ENCODE data around the gene SCYL1.

SCYL1 gene

GRCh38 chr11:65532388-65533064 is 7.6 kb downstream of the SCYL1 start:
- FAIRE-seq, result no peak
- TF ChIP-seq SPI1 (IDR thresholded peaks at IDR 0.05; ENCODE audit: low read depth, low read length), result no peak
- TF ChIP-seq POLR2A (IDR thresholded peaks at IDR 0.05; ENCODE audit: low read depth, low read length), result no peak
- TF ChIP-seq TAF1 (IDR thresholded peaks at IDR 0.05; ENCODE audit: low read depth, low read length), result no peak

DNA sequence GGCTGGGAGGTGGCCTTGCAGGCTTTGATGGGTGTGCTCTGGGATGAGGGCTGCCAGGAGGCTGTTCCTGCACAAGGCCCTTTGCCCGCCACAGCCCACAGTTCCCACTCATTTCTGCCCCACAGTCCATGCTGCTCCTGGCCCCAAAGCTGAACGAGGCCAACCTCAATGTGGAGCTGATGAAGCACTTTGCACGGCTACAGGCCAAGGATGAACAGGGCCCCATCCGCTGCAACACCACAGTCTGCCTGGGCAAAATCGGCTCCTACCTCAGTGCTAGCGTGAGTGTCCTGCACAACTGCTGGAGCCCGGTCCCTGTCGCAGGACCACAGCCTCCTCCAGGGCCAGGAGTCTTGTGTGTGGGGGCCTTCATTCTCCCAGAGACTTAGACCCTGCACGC is 10.2 kb downstream of the SCYL1 start:
- TF ChIP-seq POU2F2 (IDR thresholded peaks at IDR 0.05; ENCODE audit: low read depth, low read length) (no peak), POLR2AphosphoS5 (IDR thresholded peaks at IDR 0.05; ENCODE audit: low read depth, low read length) (no peak), TAF1 (IDR thresholded peaks at IDR 0.05; ENCODE audit: low read depth, low read length) (no peak), POLR2A (IDR thresholded peaks at IDR 0.05; ENCODE audit: low read depth, low read length) (no peak), PAX5 (IDR thresholded peaks at IDR 0.05; ENCODE audit: insufficient read depth, low read length, severe bottlenecking) (no peak), SPI1 (IDR thresholded peaks at IDR 0.05; ENCODE audit: low read depth, low read length) (no peak)
- no peak for FAIRE-seq
- DNase-seq (ENCODE audit: insufficient read length, low spot score), result no peak

More at GRCh38 chr11:65532388-65533064, 7.6 kb downstream of the SCYL1 start:
- no peak for DNase-seq (ENCODE audit: insufficient read length, low spot score)

DNA sequence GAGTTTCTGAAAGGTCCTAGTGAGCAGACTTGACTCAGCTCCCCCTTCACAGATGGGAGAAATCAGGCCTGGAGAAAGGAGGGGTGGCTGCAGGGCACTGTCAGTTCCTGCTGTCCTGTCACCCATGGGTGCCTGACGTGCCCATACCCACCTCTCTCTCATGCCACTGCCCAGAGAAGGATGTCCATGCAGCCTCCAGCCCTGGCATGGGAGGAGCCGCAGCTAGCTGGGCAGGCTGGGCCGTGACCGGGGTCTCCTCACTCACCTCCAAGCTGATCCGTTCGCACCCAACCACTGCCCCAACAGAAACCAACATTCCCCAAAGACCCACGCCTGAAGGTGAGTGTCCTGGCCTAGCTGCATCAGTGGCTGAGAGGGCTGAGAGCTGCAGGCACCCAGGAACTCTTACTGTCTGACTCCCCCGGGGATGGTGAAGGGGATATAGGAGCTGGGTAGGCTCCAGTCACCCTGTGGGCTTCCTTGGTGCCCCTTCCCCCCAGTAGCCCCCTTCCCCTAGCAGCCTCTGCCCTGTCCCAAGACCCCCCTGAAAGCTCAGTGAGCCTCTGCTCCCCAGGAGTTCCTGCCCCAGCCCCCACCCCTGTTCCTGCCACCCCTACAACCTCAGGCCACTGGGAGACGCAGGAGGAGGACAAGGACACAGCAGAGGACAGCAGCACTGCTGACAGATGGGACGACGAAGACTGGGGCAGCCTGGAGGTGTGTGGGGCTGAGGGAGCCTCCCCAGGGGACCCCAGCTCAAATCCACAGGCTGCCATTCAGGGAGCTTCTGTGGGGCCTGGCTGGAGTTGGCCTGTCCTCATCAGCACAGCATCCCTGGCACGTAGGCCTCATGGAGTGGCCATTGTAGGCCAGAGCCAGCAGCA is 11.8 kb downstream of the SCYL1 start:
- no peak for FAIRE-seq
- DNase-seq (ENCODE audit: insufficient read length, low spot score), result no peak
- no peak for TF ChIP-seq TAF1 (IDR thresholded peaks at IDR 0.05; ENCODE audit: low read depth, low read length)
- TF ChIP-seq POU2F2 (IDR thresholded peaks at IDR 0.05; ENCODE audit: low read depth, low read length), result no peak
- no peak for TF ChIP-seq SPI1 (IDR thresholded peaks at IDR 0.05; ENCODE audit: low read depth, low read length)
- no peak for TF ChIP-seq POLR2A (IDR thresholded peaks at IDR 0.05; ENCODE audit: low read depth, low read length)
- no peak for TF ChIP-seq POLR2AphosphoS5 (IDR thresholded peaks at IDR 0.05; ENCODE audit: low read depth, low read length)
- TF ChIP-seq PAX5 (IDR thresholded peaks at IDR 0.05; ENCODE audit: insufficient read depth, low read length, severe bottlenecking), result no peak

DNA sequence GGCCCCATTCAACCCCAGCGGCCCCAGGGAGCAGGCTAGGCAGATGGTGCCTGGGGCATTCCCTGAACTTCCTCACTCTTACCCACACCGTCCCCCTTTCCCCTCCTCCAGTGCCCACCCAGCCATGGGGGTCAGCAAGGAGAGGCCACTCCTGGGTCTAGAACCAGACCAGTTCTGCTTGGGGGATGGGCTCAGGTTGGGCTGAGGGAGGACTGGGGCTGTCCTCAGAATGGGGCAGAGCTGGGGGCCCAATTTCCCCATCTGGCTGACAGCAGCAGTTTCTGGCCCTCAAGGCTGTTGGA is 12.4 kb downstream of the SCYL1 start:
- no peak for FAIRE-seq

GRCh38 chr11:65537620-65538231 is 12.8 kb downstream of the SCYL1 start:
- TF ChIP-seq TAF1 (IDR thresholded peaks at IDR 0.05; ENCODE audit: low read depth, low read length) (no peak), POLR2AphosphoS5 (IDR thresholded peaks at IDR 0.05; ENCODE audit: low read depth, low read length) (no peak)
- no peak for FAIRE-seq
- no peak for DNase-seq (ENCODE audit: insufficient read length, low spot score)

More for the DNA sequence above, 12.4 kb downstream of the SCYL1 start:
- TF ChIP-seq TAF1 (IDR thresholded peaks at IDR 0.05; ENCODE audit: low read depth, low read length) (no peak), PAX5 (IDR thresholded peaks at IDR 0.05; ENCODE audit: insufficient read depth, low read length, severe bottlenecking) (no peak), POLR2AphosphoS5 (IDR thresholded peaks at IDR 0.05; ENCODE audit: low read depth, low read length) (no peak), SPI1 (IDR thresholded peaks at IDR 0.05; ENCODE audit: low read depth, low read length) (no peak), POLR2A (IDR thresholded peaks at IDR 0.05; ENCODE audit: low read depth, low read length) (no peak)
- DNase-seq (ENCODE audit: insufficient read length, low spot score), result no peak

GRCh38 chr11:65538232-65538914 is 13.5 kb downstream of the SCYL1 start:
- FAIRE-seq (no peak), DNase-seq (ENCODE audit: insufficient read length, low spot score) (no peak)
- no peak for TF ChIP-seq POU2F2 (IDR thresholded peaks at IDR 0.05; ENCODE audit: low read depth, low read length)
- TF ChIP-seq POLR2AphosphoS5 (IDR thresholded peaks at IDR 0.05; ENCODE audit: low read depth, low read length), result no peak
- TF ChIP-seq POLR2A (IDR thresholded peaks at IDR 0.05; ENCODE audit: low read depth, low read length), result no peak
- TF ChIP-seq SPI1 (IDR thresholded peaks at IDR 0.05; ENCODE audit: low read depth, low read length), result no peak
- TF ChIP-seq TAF1 (IDR thresholded peaks at IDR 0.05; ENCODE audit: low read depth, low read length), result no peak
- no peak for TF ChIP-seq PAX5 (IDR thresholded peaks at IDR 0.05; ENCODE audit: insufficient read depth, low read length, severe bottlenecking)

- FAIRE-seq, result no peak
- TF ChIP-seq TAF1 (IDR thresholded peaks at IDR 0.05; ENCODE audit: low read depth, low read length), result no peak
- no peak for TF ChIP-seq PAX5 (IDR thresholded peaks at IDR 0.05; ENCODE audit: insufficient read depth, low read length, severe bottlenecking)
- no peak for TF ChIP-seq POLR2AphosphoS5 (IDR thresholded peaks at IDR 0.05; ENCODE audit: low read depth, low read length)
- TF ChIP-seq POLR2A (IDR thresholded peaks at IDR 0.05; ENCODE audit: low read depth, low read length), result no peak
- no peak for DNase-seq (ENCODE audit: insufficient read length, low spot score)
Observed at GRCh38 chr11:65538915-65539743, 14.2 kb downstream of the SCYL1 start.

- no peak for FAIRE-seq
- DNase-seq (ENCODE audit: insufficient read length, low spot score), result peak; percentile 89
- TF ChIP-seq SPI1 (IDR thresholded peaks at IDR 0.05; ENCODE audit: low read depth, low read length), result no peak
- no peak for TF ChIP-seq TAF1 (IDR thresholded peaks at IDR 0.05; ENCODE audit: low read depth, low read length)
- TF ChIP-seq PAX5 (IDR thresholded peaks at IDR 0.05; ENCODE audit: insufficient read depth, low read length, severe bottlenecking), result no peak
- TF ChIP-seq POLR2AphosphoS5 (IDR thresholded peaks at IDR 0.05; ENCODE audit: low read depth, low read length), result no peak
- TF ChIP-seq POU2F2 (IDR thresholded peaks at IDR 0.05; ENCODE audit: low read depth, low read length), result no peak
- no peak for TF ChIP-seq POLR2A (IDR thresholded peaks at IDR 0.05; ENCODE audit: low read depth, low read length)
Observed at GRCh38 chr11:65539744-65540289, 14.9 kb downstream of the SCYL1 start.
